Inflammatory macrophage treated with lipopolysaccharide for 4 hours (primary cell): ENCODE data around the gene JAK1.
"Not testable (repeated sequence)": the region's sequence is repeated elsewhere in the genome, so short reads cannot be mapped to it uniquely, and the experiment has no call there.

ENCODE experiments used
- DNase-seq: peaks from one replicate; pipeline ENCODE4 v3.0.0-alpha.2; 2020

Gene JAK1

GRCh38 chr1:64829411-64830029 lies 136.8 kb downstream of the JAK1 start:
- no peak for DNase-seq

- peak; percentile 61 for DNase-seq
These were observed 137.5 kb downstream of the JAK1 start for GRCh38 chr1:64828829-64829228.

GRCh38 chr1:64826991-64827390 lies 139.4 kb downstream of the JAK1 start:
- DNase-seq = peak; percentile 87

DNA sequence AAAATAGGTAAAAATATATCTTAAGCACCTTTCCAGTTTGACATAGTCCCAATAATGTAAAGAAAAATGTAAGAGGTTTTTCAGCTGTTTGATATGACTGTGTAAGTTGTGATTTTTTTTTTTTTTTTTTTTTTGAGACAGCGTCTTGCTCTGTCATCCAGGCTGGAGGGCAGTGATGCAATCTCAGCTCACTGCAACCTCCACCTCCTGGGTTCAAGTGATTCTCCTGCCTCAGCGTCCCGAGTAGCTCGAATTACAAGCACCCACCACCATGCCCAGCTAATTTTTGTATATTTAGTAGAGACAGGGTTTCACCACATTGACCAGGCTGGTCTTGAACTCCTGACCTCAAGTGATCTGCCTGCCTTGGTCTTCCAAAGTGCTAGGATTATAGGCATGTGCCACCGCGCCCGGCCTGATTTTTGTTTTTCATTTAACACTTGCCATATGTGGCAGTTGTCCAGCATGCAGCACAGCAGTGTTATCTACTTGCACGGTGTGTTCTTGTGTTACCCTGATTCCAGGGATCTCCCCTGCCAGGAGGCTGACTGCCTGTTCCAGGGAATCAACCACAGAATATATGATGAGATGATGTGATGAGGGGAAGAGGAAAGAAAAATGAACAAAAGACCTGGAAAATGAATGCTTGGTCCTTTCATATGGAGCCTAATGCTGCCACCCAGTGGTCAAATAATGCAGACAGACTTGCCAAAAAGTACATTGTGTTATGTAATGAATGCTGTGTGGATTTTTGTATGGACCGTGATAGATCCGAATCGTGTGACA lies 142.5 kb downstream of the JAK1 start:
- DNase-seq = peak; percentile 64

GRCh38 chr1:64822621-64823020 lies 143.7 kb downstream of the JAK1 start:
- no peak for DNase-seq

- DNase-seq = not testable (repeated sequence)
These were observed 145.8 kb downstream of the JAK1 start for GRCh38 chr1:64820572-64820971.

DNA sequence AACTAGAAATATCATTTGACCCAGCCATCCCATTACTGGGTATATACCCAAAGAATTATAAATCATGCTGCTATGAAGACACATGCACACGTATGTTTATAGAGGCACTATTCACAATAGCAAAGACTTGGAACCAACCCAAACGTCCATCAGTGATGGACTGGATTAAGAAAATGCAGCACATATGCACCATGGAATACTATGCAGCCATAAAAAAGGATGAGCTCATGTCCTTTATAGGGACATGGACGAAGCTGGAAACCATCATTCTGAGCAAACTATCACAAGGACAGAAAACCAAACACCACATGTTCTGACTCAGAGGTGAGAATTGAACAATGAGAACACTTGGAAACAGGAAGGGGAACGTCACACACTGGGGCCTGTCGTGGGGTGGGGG lies 149.0 kb downstream of the JAK1 start:
- not testable (repeated sequence) for DNase-seq

GRCh38 chr1:64814427-64814826 lies 151.9 kb downstream of the JAK1 start:
- no peak for DNase-seq

GRCh38 chr1:64811131-64811530 lies 155.2 kb downstream of the JAK1 start:
- DNase-seq = no peak

DNA sequence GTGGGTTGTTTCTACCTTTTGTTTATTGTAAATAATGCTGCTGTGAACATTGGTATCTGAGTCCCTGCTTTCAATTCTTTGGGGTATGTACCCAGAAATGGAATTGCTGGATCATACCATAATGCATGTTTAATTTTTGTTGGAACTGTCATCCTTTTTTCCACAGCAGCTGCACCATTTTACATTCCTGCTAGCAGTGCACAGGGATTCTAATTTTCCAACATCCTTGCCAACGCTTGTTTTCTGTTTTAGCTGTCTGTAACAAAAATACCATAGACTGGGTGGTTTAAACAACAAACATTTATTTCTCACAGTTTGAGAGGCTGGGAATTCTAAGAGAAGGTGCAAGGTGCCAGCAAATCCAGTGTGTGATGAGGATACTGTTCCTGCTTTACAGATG lies 156.3 kb downstream of the JAK1 start:
- no peak for DNase-seq

GRCh38 chr1:64809309-64809708 lies 157.0 kb downstream of the JAK1 start:
- DNase-seq = no peak

DNA sequence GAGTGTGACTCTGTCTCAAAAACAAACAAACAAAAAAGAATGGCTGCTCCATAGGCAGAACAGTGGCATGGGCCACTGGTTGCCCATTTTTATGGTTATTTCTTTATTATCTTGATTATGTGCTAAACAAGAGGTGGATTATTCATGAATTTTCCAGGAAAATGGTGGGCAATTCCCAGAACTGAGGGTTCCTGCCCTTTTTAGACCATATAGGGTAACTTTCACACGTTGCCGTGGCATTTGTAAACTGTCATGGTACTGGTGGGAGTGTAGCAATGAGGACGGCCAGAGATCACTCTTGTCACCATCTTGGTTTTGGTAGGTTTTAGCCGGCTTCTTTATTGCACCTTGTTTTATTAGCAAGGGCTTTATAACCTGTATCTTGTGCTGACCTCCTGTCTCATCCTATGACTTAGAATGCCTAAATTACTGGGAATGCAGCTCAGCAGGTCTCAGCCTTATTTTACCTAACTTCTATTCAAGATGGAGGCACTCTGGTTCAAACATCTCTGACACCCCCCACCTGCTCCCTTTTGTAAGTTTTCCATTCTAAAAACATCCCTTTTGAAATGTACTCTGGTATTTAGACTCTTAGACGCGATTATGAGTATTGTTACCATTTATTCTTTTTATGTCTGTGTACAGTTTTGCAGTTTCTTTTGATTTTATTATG lies 164.4 kb downstream of the JAK1 start:
- DNase-seq = no peak

- DNase-seq = no peak
These were observed 167.5 kb downstream of the JAK1 start for GRCh38 chr1:64798872-64799271.

GRCh38 chr1:64790832-64791487 lies 175.4 kb downstream of the JAK1 start:
- DNase-seq = peak; percentile 3
